Activated CD4-positive, alpha-beta T cell treated with anti-CD3 and anti-CD28 coated beads, Interleukin-2, Interleukin-6, amounts not matched to agents 100 ng/mL and 50 ng/mL, durations not matched to agents 16 hours and 8 hours (primary cell): ENCODE measurements around the gene CPEB3.
"Not testable (repeated sequence)": the region's sequence is repeated elsewhere in the genome, so short reads cannot be mapped to it uniquely, and the experiment has no call there.

Source experiments
- DNase-seq: peaks from one replicate; pipeline ENCODE4 v3.0.0-alpha.2; 2020

CPEB3 gene

DNA sequence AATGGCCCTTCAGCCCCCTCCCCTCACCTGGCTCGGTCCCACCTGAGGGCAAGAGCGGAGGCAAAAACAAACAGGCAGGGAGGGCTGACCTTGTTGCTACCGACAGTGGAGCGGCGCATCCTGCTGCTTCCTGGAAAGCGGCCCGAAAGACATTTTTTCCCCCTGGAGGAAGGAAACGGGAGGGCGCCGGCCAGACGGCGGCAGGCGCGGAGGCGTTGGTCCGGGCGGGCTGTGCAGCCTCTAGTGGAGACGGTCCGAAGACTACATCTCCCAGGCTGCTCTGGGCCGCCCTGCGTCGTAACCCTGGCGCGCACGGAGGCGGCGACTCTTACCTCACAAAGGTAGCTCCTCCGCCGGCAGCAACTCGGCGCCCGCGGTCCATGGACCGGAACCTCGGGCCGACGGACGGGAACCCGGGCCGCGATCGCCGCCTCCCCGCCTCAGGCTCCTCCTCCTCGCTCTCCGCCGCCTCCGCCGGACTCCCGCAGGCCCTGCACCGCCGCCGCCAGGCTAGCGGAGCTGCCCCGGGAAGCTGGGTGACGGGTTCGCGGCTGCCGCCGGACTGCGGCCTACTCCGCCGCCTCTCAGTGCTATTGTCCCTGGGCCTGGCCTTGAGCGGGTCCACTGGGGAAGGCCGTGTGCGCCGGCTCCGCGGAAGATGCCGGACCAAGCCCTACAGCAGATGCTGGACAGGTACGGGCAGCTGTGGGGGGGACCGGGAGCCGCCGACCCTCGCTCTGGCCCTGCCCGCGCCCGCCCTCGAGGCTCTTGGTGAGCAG is at the start of gene CPEB3, which contains the start of gene MARCHF5:
TSS of gene CPEB3 (minus strand) at position 242 of the 779 bp plus-strand sequence. CDS start 50,728 bp downstream, outside the sequence.
TSS of gene MARCHF5 (plus strand) at position 331 of the 779 bp plus-strand sequence. CDS start at position 659, 328 bp downstream.
- peak; percentile 96 for DNase-seq

DNA sequence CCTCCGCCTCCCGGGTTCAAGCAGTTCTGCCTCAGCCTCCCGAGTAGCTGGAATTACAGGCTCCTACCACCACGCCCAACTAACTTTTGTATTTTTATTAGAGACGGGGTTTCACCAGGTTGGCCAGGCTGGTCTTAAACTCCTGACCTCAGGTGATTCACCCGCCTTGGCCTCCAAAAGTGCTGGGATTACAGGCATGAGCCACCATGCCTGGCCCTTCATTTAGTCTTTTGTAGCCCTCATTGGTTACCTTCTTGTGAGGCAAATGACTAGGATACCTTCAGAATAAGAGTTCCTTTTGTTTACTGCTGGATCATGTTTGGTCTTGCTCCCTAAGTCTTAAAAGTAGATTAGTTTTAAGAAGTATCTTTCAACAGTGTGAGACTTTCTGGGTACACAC is 39.0 kb upstream of the CPEB3 start:
- DNase-seq: not testable (repeated sequence)

DNA sequence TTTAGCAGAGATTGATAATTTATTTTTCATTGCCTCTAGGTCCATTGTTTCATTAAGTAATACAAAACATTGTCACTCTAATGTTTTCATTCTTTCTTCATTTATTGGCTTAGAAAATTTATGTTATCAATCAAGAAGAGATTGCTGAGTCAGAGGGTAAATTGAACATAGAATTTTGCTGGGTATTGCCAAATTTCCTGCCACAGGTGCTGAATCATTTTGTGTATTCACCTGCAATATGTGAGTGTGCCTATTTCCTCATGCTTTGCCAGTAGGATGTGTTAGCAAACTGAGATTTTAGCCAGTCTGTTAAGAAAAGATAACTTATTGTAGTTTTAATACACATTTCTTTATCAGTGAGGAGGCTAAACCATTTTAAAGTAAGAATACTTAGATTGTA is 38.1 kb upstream of the CPEB3 start:
- DNase-seq: peak; percentile 23

DNA sequence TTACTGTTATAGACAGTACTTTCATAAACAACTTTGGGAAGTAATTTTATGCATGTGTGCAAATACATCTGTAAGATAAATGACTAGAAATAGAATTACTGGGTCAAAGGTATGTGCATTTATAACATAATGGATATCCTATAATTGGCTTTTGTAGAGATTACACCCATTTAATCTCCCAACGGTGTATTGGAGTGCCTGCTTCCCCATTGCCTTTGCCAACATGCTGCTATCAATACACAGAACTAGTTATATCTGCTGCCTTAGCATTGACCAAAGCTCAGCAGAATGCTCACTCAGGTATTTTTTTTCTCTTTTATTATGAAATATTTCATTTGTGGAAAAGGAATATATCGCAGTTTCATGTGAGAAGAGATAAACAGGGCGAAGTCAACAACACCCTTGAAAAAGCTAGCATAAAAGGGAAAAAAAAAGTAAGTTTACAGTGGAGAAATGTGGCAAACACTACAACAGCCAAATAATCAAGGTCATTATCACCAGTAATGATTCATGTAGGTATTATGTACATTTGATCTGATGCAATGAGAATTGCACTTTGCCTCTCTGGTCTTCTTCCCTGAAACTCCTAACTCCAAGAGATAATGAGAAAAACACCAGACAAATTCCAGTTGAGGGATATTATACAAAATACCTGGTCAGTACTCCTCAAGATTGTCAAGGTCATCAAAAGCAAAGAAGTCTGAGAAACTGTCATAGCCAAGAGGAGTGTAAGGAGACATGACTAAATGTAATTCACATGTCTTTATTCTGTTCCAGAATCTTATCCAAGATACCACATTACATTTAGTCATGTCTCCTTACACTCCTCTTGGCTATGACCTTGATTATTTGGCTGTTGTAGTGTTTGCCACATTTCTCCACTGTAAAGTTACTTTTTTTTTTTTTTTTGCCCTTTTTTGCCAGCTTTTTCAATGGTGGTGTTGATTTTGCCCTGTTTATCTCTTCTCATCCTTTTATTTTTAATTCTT is 36.9 kb upstream of the CPEB3 start:
- no peak for DNase-seq

DNA sequence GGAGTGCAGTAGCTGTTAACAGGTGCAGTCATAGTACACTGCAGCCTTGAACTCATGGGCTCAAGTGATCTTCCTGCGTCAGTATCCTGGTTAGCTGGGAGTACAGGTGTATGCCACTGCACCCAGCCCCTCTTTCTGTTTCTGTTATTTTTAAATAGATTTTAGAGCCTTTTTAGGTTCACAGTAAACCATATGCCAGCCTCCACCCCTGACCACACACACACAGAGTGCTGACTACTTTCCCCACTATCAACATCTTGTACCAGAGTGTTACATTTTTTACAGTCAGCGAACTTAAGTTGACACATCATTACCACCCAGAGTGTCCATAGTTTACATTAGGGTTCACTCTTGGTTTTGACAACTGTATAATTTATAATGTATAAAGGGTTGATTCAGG is 32.2 kb upstream of the CPEB3 start:
- no peak for DNase-seq

DNA sequence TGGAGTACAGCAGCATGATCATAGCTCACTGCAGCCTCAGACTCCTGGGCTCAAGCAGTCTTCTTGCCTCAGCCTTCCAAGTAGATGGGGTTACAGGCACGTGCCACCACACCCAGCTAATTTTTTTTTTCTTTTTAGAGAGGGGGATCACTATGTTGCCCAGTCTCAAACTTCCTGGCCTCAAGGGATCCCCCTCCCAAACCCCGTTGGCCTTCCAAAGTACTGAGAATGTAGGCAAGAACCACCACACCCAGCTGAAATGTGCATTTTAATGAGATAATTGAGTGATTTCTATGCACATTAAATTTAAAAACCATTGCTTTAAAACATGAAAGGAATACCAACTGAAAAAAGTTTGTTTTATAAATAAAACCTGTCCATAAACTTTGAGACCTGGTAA is 25.7 kb upstream of the CPEB3 start:
- DNase-seq: no peak

DNA sequence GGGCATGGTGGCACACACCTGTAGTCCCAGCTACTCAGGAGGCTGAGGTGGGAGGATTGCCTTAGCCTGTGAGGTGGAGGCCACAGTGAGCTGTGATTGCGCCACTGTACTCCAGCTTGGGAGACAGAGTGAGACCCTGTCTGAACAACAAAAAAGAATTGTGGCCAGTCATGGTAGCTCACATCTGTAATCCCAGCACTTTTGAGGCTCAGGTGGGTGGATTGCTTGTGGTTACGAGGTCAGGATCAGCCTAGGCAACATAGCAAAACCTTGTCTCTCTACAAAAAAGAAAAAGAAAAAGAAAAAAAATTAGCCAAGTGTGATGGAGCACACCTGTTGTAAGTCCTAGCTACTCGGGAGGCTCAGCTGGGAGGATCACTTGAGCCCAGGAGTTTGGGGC is 22.9 kb upstream of the CPEB3 start:
- DNase-seq: no peak

DNA sequence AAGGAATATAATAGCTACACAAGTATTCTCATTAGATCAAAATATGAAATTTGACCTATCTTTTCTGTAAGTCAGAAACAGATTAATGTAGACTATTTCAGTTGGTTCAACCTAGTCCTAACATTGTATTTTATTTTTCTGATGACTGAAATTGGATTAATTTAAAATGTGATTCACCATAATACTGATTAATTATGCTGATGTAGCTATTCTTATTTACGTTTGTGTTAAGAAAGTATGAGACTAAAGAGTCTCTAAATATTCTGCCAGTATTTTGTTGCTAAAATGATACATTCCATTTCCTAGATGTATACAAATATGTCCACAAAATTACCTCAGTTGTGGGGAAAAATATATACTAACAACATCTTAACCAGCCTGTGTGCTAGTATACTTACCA is 18.4 kb upstream of the CPEB3 start:
- no peak for DNase-seq

DNA sequence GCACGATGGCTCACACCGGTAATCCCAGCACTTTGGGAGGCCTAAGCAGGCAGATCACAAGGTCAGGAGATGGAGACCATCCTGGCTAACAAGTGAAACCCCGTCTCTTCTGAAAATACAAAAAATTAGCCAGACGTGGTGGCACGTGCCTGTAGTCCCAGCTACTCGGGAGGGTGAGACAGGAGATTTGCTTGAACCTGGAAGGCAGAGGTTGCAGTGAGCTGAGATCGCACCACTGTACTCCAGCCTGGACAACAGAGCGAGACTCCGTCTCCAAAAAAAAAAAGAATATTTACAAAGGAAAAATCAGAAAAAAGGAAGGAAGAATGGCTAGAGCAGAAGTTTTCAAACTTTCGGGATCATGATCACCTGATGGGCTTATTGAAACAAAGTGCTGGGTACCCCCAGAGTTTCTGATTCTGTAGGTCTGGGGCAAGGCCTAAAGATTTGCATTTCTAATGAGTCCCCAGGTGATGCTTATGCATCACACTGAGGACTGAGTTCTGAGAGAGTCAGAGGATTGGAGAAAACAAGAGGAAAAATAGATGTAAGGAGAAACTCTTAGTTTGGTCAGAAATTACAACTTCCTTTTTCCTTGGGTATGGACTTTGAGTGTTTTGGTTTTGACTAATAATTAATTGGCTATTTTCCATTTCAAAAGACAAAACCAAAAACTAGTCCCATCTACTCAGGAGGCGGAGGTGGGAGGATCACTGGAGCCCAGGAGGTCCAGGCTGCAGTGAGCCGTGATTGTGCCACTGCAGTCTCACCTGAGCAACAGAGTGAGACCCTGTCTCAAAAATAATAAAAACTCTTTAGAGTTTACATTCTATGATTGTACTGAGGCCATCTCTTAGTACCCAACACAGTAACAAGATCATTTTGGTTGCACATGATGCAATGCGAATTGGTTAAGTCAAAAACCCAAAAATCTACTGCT is 14.5 kb upstream of the CPEB3 start:
- no peak for DNase-seq

DNA sequence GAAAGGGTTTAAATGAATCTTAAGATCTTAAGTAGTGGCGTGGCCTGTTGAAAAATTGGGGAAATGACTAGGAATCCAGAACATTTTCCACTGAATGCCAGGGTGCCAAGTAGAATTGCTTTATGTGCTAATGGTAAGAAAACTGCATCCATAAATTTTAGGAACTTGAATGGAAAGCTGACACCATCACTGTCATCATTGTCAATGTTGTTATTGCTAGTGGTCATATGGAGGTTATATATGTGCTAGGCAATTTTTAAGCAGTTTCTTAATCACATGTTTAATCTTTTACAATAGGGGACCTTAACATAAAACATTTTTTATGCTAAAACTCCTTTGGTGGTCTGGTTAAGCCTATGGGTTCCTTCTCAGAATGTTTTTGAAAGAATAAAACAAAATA is 13.2 kb upstream of the CPEB3 start:
- DNase-seq: no peak

DNA sequence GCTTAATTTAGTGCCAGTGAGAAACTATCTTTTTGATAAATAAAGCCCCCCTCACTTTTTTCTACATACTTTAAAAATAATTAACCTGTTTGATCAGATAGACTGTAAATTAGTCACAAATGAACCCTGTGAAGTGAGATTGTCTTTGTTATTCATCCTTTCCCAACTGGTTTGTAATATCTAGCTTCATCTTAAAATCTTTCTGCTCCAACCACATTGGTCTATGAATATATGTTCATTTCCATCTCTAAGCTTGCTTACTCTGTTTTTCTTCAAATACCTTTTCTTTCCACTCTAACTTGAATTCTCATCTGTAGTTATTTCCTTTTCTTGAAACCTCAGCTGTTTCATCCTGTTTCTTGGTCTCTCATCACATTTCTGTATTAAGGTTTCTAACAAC is 12.2 kb upstream of the CPEB3 start:
- peak; percentile 3 for DNase-seq

DNA sequence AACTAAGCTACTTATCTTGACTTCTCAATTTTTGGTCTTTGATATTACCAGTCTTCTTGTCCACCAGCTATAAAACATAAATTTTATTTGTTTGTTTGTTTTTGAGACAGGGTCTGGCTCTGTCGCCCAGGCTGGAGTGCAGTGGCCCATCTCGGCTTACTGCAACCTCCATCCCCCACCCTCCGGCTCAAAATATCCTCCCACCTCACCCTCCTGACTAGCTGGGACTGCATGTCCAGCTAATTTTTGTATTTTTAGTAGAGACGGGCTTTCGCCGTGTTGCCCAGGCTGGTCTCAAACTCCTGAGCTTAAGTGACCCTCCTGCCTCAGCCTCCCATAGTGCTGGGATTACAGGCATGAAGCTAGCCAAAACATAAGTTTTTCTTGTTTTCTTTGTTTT is 7.6 kb upstream of the CPEB3 start:
- no peak for DNase-seq

DNA sequence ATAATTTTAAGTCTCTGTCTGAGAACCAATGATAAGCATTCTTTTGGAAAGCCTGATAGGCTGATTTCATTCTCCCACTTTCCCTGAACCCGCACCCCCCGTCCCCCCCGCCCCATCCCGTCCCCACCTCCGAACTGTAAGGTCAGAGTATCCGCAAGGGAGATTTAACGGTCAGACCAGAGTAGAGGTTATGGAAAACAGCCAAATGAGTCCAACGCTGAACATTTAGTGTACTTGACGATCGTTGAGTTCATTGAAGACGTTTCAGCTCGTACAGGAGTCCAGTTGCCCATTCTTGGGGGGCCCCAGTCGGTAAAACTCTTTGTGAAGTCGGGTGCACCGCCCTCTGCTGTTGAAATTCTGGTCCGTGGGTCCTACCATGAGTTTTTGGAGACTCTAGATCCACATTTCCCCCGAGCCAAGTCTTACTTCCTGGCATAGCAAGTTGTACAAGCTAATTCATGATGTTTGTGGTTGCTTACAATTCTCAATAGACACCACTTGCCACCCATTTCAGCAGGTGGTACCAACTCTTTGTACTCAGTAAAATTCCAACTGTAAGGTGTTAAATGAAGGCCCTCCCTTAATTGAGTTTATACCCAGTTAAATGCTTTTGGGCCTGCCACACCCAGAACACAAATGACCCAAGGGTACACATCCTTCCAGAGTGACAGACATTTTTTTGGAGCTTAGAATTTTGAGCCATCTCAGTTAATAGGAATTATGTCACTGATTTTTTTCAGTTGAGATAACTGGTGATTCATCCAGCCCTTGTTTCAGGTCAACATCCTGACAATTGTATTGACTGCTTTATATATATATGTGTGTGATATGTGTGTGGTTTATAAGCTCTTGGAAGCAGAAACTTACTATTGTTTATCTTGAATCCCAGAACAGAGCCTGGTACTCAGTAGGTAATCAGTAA is 1.3 kb upstream of the CPEB3 start:
- peak; percentile 62 for DNase-seq

DNA sequence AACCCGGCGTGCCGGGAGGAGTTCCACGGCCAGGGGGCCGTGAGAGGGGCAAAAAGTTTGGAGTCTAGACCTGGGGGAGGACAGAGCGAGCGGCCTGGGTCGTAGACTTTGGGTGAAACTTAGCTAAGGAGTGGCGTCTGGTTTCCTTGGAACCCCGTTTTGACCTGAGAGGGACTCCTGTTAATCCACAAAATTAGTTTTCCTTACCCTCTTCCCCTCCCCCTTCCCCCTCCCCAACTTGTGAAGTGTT is 663 bp upstream of the CPEB3 start:
- no peak for DNase-seq

DNA sequence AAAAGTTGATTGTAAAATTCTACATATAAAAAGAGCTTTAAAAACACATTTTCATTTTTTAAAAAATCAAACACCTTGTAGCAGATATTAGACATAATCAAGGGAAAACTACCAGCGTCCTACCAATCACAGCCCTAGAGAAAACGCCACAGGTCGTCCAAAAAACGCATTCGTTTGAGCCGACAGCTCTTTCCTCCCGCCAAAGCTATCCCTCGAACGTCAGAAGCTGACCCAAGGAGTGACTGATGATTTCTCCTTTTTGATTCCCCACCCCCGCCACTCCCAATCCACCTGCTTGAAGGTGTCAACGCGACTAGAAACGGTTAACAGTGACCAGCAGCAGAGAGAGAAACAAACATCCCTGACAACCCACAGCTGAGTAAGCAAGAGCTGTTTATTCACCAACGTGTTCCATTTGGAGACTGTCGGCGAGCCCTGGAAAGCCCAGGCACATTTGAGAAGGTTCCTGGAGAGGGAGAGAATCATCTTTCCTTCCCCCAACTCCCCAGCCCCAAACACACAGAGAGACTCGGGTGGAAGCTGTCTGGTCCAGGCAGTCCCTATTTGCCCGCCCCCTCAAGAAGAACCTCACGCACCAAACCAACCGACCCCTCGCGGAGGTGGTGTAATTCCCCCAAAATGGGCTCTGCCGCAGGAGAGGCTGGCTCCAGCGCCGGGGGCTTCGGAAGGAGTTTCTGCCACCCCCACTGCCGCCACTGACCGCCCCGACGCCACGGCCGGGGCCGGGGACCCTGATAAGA is 622 bp downstream of the CPEB3 start:
- peak; percentile 30 for DNase-seq

DNA sequence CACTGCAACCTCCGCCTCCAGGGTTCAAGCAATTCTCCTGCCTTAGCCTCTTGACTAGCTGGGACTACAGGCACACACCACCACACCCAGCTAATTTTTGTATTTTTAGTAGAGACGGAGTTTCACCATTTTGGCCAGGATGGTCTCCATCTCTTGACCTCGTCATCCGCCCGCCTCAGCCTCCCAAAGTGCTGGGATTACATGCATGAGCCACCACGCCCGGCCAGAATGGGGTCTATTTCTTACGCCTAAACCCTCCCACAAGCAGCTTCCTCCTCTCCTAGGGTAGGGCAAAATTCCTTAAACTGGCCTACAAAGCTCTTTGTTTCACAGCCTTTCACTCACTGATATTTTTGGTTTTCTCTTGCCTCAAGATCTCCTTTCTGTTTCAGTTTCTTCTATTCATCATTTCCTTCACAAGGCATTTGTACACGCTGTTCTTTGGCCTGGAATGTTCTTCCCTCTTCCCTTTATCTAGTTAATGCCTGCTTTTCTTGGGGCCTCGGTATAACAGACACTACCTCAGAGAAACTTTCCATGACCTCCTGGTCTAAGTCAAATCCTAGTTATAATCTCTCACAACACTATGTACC is 6.7 kb downstream of the CPEB3 start:
- no peak for DNase-seq

DNA sequence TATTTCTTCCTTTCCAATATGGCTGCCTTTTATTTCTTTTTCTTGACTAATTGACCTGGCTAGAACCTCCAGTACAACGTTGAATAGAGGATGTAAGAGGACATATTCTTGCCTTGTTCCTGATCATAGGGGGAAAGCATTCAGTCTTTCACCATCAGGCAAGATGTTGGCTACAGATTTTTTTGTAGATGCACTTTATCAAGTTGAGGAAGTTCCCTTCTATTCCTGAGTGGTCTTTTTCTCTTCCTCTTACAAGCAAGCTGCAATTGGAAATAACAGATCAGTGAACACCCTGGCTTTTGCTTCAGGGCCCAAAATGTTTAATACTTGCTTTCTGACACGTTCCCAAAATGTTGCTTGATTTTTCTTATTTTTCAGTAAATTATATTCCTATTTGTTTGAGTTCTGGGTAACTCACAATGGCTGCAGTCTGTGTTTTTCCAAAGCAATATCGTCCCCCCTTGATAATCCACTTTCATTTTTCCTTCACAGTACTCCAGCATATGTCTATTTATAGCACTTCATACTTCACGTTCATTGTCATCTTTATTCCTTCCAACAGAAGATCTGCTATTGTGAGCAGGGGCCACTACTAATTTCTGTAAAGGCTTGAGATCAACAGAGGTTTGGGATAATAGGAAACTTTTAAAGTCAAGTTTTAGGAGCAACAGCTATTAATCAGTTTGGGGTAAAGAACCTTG is 11.7 kb downstream of the CPEB3 start:
- no peak for DNase-seq

DNA sequence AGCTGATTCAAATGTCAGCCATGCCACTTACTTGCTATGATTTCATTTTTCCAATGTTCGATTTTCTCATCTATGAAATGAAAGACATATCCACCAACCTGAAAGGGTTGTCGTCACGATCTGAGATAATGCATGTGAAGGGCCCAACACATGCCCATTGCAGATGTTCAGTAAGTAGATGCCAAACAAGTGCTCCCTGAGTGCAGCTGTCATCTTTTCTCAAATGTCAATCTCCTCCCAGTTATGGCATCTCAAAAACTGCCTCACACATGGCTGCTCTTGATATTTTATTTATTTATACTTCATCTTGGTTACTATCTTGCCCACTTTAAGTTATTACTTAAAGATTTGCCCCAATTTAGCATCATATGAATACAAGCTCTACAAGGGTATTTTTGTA is 16.8 kb downstream of the CPEB3 start:
- DNase-seq: no peak

DNA sequence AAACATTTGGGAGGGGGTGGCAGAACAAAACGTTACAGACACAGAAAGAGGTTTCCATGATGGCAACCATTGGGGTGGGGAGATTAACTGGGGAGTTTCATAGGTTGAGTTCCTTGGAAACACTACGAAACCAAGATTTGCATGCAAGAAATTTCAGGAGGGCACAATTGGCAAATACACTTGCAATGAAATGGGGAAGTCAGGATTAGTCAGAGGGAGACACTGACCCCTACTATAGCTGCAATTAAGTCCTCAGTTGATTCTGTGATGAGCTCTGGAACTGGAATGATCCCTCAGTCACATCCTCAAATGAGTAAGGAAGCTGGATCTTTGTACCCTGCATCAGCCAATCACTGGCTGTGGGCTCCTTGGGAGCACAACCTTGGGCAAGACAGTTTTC is 22.1 kb downstream of the CPEB3 start:
- no peak for DNase-seq

DNA sequence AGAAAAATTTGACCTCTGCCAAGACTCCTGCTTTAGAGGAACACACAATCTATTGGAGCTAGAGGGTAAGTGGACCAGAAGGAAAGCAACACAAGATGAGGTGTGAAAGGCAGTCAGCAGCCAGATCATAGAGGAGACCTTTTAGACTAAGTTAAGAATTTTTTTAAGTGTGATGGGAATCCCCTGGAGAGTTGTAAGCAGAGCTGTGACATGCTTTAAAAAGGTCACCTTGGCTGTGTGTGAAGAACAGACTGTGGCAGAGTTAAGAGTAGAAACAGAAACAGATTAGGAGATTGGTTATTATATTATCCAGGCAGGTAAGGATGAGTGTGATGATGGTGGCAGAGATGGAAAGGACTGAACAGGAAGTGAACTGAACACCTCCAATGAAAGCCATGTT is 23.5 kb downstream of the CPEB3 start:
- DNase-seq: no peak
